ENCODE results near the gene SLC41A3. TPM values are rescaled to one million over a fixed set of nuclear protein-coding genes. Genes with fewer than 3 reads are reported as not detected.

The SLC41A3 gene
- total and polyA plus RNA-seq, 2 of the 8 experiments (the other 6 are each of a cell fraction or from before 2014, with no cell fraction given), result 30.2 to 56.4 TPM

- Histone ChIP-seq H2AFZ (ENCODE audit: low read length) (no peak overlapping the region), H3K79me2 (ENCODE audit: control insufficient read depth in 1 of 2, insufficient read depth in 2 of 2, low read length in 2 of 2) (no peaks in the 10 kb centered on the region), H3K9me3 (ENCODE audit: insufficient read depth in 2 of 2, low read depth in 1 of 2, low read length in 1 of 2) (no peaks in the 10 kb centered on the region)
- TF ChIP-seq RAD21 (IDR thresholded peaks at IDR 0.05 in 1 of 2, conservative IDR thresholded peaks at IDR 0.05 in 1 of 2; ENCODE audit: low read depth in 2 of 2, low read length in 2 of 2) (no peak), GTF2F1 (IDR thresholded peaks at IDR 0.05; ENCODE audit: borderline replicate concordance, low read depth, low read length) (no peak), HDAC6 (IDR thresholded peaks at IDR 0.05; ENCODE audit: low read depth, low read length) (no peak), CHD1 (IDR thresholded peaks at IDR 0.05; ENCODE audit: low read depth, low read length) (no peak), POLR2A (IDR thresholded peaks at IDR 0.05; ENCODE audit: control extremely low read depth in 1 of 2, low read depth in 2 of 2, low read length in 2 of 2) (no peak), PHF8 (conservative IDR thresholded peaks at IDR 0.05; ENCODE audit: low read depth, low read length) (no peak), SUZ12 (IDR thresholded peaks at IDR 0.05; ENCODE audit: low read length) (no peak), POU5F1 (IDR thresholded peaks at IDR 0.05; ENCODE audit: low read depth, low read length) (no peak), BRCA1 (IDR thresholded peaks at IDR 0.05; ENCODE audit: low read depth, low read length) (no peak), CREB1 (IDR thresholded peaks at IDR 0.05) (no peak), SIN3A (conservative IDR thresholded peaks at IDR 0.05 in 1 of 2, IDR thresholded peaks at IDR 0.05 in 1 of 2; ENCODE audit: low read depth in 1 of 2, low read length in 2 of 2) (no peak)
- TF ChIP-seq, protein P1, sequence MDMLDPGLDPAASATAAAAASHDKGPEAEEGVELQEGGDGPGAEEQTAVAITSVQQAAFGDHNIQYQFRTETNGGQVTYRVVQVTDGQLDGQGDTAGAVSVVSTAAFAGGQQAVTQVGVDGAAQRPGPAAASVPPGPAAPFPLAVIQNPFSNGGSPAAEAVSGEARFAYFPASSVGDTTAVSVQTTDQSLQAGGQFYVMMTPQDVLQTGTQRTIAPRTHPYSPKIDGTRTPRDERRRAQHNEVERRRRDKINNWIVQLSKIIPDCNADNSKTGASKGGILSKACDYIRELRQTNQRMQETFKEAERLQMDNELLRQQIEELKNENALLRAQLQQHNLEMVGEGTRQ (IDR thresholded peaks at IDR 0.05; ENCODE audit: low read length), result no peak
Observed at GRCh38 chr3:126110431-126111125, 26.7 kb upstream of the SLC41A3 start.

More at GRCh38 chr3:126110431-126111125, 26.7 kb upstream of the SLC41A3 start:
- Histone ChIP-seq H2BK15ac (ENCODE audit: low read length) (no peak overlapping the region), H3K23ac (ENCODE audit: insufficient read length) (no peak overlapping the region), H3K23me2 (ENCODE audit: low read depth, low read length) (no peaks in the 10 kb centered on the region), H3K79me1 (ENCODE audit: low read depth, low read length) (no peaks in the 10 kb centered on the region), H3K27me3 (replicated peaks in 1 of 4; ENCODE audit: control insufficient read depth in 3 of 4, extremely low read depth in 1 of 4, insufficient read depth in 3 of 4, low read length in 3 of 4) (0 out of 7 replicates have a peak, but pooled peaks cover 0 to 2% (median 0%) of the 10 kb centered on the region in 4 experiments), H4K8ac (ENCODE audit: extremely low read depth, insufficient read depth, low read length) (no peak overlapping the region), H4K5ac (ENCODE audit: insufficient read length, low read depth, low read length) (no peak overlapping the region), H3K18ac (ENCODE audit: extremely low read depth, low read length) (no peak overlapping the region), H2BK12ac (ENCODE audit: low read depth, low read length) (no peak overlapping the region), H3K4me2 (ENCODE audit: insufficient read depth in 1 of 2, low read depth in 2 of 2, low read length in 2 of 2) (no peak overlapping the region), H2AK5ac (ENCODE audit: low read depth, low read length) (no peak overlapping the region), H4K91ac (replicated peaks; ENCODE audit: insufficient read length, low read length) (peak overlapping the region; percentile 64), H3K27ac (ENCODE audit: low read depth, low read length) (no peak overlapping the region), H3K56ac (replicated peaks; ENCODE audit: insufficient read length, low read depth, low read length) (no peak overlapping the region), H4K20me1 (replicated peaks in 1 of 2; ENCODE audit: control insufficient read depth in 1 of 2, insufficient read depth in 2 of 2, low read length in 2 of 2) (no peaks in the 10 kb centered on the region), H3K4me3 (ENCODE audit: extremely low read depth in 1 of 4, insufficient read depth in 2 of 4, low read depth in 3 of 4, low read length in 4 of 4) (no peak overlapping the region), H2BK20ac (ENCODE audit: low read length) (no peak overlapping the region), H2BK120ac (replicated peaks; ENCODE audit: low read depth, low read length) (no peak overlapping the region), H3K36me3 (ENCODE audit: control insufficient read depth in 2 of 4, insufficient read depth in 4 of 4, low read length in 3 of 4) (no peaks in the 10 kb centered on the region), H3K4ac (replicated peaks; ENCODE audit: insufficient read length, low read depth, low read length) (no peak overlapping the region), H3K9ac (replicated peaks in 1 of 4; ENCODE audit: extremely low read depth in 1 of 4, low read depth in 3 of 4, low read length in 3 of 4) (no peak overlapping the region), H3K14ac (ENCODE audit: insufficient read length) (no peak overlapping the region), H3K4me1 (replicated peaks in 1 of 4; ENCODE audit: control insufficient read depth in 3 of 4, insufficient read depth in 4 of 4, low read length in 3 of 4) (no peaks in the 10 kb centered on the region), H2BK5ac (ENCODE audit: low read depth, low read length) (no peak overlapping the region)
- peak in 1 of 2 experiments; percentile 24 for DNase-seq (ENCODE audit: low read depth in 1 of 2, low spot score in 2 of 2)
- POLR2A ChIA-PET (ENCODE audit: partially characterized antibody), result interaction anchor here (0.9 kb wide), 1 partner anchor 14 kb away, joined by 3 read pairs; no protein-coding TSS in a partner anchor
- FAIRE-seq, result no peak
- 92% methylated on average over 12 of the region's 12 CpGs; no CpG with 5 or more reads in 1 of the 2 experiments for WGBS, 2 experiments (ENCODE audit: extremely low coverage in 1 of 2, insufficient coverage in 1 of 2, insufficient read length in 1 of 2, insufficient replicate concordance in 2 of 2, low coverage in 1 of 2, low lambda C conversion rate in 2 of 2, missing lambda C conversion rate in 1 of 2)
- CTCF ChIA-PET (ENCODE audit: partially characterized antibody), result interaction anchor here (1.1 to 7.3 kb wide), 5 partner anchors 8 to 49 kb away, joined by 4 to 52 read pairs (median 8); no protein-coding TSS in a partner anchor
